C4-2B (cell line): ENCODE data around the gene SLC7A4.
"Not testable (repeated sequence)": the region's sequence is repeated elsewhere in the genome, so short reads cannot be mapped to it uniquely, and the experiment has no call there.

Experiments
- H3K27ac ChIP-seq: fragments of 450-650 bp; 2 replicates; pipeline ENCODE4 v1.5.1; 2017
- ZFX ChIP-seq: fragments of 450-650 bp; IDR thresholded peaks from 2 replicates; pipeline ENCODE4 v1.6.1; 2017
- TF ChIP-seq, protein P1 (sequence below): fragments of 450-650 bp; conservative IDR thresholded peaks from 2 replicates; pipeline ENCODE4 v1.5.1; 2017; ENCODE audit warnings: mild to moderate bottlenecking

Gene SLC7A4

DNA sequence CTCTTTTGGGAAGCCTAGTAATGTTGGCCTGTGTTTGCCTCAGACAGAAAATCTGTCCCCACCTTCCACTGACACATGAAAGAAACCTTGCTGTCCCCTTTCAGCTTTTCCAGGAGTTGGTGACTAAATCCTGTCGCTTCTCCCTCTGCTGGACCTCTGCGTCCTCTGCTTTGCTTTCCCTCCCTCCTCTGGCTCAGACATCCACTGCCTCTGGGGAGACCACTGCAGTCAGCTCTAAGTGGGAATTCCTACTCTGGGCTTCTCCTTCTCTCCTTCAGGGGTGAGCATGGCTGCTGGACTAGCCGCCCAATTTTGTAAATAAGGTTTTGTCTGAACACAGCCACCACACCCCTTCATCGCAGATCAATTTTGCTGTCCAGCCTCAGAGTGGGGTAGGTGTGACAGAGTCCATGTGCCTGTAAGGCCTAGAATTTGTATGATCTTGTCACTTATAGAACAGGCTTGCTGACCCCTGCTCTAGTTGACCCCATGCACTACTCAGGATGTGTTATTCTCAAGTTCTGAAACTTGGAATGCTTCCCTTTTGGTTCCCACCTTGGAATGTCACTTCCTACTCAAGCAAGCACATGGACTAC, 36.4 kb upstream of the SLC7A4 start:
- TF ChIP-seq ZFX, result no peak
- TF ChIP-seq, protein P1, sequence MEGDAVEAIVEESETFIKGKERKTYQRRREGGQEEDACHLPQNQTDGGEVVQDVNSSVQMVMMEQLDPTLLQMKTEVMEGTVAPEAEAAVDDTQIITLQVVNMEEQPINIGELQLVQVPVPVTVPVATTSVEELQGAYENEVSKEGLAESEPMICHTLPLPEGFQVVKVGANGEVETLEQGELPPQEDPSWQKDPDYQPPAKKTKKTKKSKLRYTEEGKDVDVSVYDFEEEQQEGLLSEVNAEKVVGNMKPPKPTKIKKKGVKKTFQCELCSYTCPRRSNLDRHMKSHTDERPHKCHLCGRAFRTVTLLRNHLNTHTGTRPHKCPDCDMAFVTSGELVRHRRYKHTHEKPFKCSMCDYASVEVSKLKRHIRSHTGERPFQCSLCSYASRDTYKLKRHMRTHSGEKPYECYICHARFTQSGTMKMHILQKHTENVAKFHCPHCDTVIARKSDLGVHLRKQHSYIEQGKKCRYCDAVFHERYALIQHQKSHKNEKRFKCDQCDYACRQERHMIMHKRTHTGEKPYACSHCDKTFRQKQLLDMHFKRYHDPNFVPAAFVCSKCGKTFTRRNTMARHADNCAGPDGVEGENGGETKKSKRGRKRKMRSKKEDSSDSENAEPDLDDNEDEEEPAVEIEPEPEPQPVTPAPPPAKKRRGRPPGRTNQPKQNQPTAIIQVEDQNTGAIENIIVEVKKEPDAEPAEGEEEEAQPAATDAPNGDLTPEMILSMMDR, result no peak
- H3K27ac ChIP-seq, result no peak overlapping the region

DNA sequence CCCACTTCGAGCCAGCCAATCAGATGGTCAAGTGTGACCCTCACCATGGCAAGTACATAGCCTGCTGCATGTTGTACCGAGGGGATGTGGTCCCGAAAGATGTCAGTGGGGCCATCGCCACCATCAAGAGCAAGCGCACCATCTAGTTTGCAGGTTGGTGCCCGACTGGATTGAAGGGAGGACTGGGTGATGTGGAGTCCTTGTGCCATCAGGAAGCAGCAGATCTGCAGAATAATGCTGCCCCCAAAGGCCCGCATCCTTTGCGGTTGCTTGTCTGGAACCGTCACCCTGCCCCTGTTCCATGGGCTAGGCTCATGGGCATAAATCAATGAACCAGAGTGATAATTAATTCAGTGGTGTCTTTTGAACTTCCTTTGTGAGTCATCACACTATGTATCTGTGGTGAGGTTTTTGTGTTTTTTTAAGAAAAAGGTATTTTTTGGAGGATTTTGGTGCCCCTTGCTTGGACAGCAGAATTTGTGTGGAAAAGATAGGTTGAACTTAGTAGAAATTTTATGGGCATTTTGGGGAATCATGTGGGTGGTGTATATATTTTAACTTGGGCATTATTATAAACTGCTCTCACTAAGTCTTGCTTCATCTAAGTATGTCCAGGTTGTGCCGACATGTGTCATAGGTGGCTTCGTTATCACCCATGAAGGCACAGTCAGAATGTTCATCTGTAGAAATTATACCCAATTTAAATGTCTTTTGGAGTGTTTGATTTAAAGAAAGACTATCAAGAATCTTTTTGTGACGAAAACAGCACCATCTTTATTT, 35.7 kb upstream of the SLC7A4 start:
- H3K27ac ChIP-seq, result no peak overlapping the region
- TF ChIP-seq ZFX, result no peak
- TF ChIP-seq, protein P1, result no peak

DNA sequence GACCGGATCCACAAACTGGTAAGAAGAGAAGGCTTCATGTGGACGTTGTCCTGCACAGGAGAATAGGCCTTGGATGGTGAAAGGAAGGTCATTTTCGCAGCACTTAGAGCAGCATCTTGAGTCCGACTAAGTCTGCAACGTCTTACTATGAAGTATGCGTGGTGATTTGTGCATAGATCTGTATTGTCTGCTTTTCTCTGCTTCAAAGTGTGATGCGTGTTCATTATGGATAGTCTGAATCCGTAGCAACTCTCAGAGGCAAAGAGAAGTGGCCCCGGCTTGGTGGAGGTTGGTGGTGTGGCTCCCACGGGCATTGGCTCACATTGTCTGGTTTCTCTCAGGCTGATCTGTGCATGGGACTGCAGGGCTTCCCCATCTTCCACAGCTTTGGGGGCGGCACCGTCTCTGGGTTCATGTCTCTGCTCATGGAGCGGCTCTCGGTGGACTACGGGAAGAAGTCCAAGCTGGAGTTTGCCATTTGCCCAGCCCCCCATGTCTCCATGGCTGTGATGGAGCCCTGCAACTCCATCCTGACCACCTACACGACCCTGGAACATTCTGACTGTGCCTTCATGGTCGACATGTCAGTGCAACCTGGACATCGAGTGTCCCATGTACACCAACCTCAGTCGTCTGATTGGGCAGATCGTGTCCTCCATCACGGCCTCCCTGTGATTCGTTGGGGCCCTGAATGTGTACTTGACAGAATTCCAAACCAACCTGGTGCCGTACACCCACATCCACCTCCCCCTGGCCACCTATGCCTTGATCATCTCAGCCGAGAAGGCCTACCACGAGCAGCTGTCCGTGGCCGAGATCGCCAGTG, 34.9 kb upstream of the SLC7A4 start:
- no peak overlapping the region for H3K27ac ChIP-seq
- TF ChIP-seq, protein P1, result no peak
- TF ChIP-seq ZFX, result no peak

DNA sequence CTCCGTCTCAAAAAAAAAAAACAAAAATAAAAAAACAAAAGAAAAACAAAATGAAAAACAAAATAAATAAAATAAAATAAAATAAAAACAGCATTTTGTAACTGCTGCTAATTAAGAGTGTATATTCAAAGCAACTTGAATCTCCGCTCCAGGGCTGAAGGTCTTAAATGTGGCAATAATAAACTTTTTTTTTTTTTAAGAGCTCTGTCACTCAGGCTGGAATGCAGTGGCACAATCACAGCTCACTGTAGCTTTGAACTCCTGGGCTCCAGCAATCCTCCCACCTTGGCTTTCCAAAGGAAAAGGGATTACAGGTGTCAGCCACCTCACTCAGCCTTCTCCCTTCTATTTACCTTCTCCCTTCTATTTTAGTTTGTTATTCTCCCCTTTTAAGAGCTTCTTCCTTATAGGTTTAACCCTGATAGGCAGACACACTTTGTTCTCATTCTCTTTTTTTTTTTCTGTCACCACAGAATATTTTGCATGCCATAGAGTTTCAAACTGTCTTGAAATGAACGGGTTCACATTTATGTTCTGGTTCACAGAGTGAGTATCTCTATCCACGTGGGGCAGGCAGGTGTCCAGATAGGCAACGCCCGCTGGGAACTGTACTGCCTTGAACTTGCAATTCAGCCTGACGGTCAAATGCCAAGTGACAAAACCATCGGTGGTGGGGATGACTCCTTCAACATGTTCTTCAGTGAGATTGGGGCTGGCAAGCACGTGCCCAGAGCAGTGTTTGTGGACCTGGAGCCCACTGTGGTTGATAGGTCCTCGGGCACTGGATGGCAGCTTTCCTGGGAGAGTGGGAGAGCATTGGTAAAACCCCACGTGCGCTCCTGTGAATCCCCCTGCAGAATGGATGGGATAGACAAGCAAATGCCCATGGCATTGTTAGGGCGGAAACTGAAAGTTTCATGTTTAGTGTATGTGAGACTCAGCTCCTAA, 32.8 kb upstream of the SLC7A4 start:
- H3K27ac ChIP-seq, result no peak overlapping the region
- TF ChIP-seq, protein P1, result no peak
- no peak for TF ChIP-seq ZFX

DNA sequence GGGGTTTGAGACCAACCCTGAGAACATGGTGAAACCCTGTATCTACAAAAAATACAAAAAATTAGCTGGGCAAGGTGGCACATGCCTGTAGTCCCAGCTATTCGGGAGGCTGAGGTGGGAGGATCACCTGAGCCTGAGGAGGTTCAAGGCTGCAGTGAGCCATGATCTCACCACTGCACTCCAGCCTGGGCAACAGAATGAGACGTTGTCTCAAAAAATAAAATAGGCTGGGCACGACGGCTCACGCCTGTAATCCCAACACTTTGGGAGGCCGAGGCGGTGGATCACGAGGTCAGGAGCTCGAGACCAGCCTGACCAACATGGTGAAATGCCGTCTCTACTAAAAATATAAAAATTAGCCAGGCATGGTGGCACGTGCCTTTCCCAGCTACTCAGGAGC, 32.1 kb upstream of the SLC7A4 start:
- not testable (repeated sequence) for H3K27ac ChIP-seq

DNA sequence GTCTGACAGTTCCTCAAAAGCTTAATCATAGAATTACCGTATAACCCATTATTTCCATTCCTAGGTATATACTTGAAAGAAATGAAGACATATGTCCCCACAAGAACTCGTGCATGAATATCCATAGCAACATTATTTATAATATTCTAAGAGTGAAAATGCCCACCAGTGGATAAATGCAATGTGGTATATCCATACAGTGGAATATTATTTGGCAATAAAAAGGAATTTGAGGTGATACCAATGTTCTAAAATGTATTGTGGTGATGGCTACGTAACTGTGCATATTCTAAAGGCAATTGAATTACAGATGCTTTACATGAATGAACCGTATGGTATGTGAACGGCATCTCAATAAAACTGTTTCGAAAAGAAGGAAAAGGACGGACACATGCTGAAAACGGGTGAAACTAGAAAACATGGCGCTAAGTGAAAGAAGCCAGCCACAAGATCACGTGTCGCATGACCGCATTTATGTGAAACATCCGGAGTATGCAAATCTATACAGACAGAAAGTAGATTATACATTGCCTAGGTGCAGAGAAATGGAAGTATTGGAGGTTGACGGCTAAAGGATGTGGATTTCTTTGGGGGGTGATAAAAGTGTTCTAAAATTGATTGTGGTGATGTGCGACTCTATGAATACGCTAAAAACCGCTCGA, 29.4 kb upstream of the SLC7A4 start:
- not testable (repeated sequence) for H3K27ac ChIP-seq

DNA sequence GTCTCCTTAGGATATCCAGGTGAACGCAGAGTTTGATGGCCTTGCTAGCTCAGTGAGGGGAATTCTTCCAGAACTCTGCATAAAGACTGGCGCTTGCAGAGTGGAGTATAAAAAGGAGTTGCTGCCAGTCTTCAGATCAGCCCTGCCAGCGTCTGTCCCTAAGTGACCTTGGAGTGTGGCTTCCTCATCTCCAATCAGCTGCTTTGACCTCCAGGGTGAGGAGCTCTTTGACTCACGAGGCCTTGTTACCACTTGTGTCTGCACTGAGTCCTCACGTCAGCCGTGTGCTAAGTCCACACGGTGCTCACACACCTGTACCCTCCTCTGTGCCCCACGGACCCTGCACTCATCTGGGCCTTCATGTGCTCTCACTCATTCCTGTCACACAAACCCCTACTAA, 28.0 kb upstream of the SLC7A4 start:
- H3K27ac ChIP-seq, result not testable (repeated sequence)

DNA sequence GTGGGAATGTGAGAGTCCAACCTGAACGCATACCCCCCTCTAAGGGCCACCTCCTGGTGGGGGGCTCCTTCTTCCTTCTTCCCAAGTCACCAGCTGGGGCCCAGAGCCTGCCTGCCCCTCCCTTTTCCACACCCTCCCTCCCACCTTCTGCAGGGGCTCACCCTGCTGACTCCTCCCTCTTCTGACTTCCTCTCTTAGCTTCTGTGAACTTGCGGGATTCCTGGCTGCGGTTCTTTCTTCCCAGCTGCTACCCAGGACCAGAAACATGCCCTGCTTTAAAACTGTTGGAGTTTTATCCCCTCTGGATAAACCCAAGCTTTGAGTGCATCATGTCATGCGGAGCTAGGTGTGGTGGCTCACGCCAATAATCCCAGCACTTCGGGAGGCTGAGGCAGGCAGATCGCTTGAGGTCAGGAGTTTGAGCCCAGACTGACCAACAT, 23.5 kb upstream of the SLC7A4 start:
- no peak overlapping the region for H3K27ac ChIP-seq
- no peak for TF ChIP-seq ZFX
- TF ChIP-seq, protein P1, result no peak
